Gastrocnemius medialis (tissue), 4 donors: ENCODE results near the gene OR52A5. TPM values are rescaled to one million over a fixed set of nuclear protein-coding genes. Genes with fewer than 3 reads are reported as not detected.

Experiments
- total RNA-seq, 4 donors: library from RNA; depleted of rRNA; stranded (reverse); fragments of >200 nt; gene quantifications; one replicate each; pipeline versions ENCODE4 v1.1.0 to v1.2.3, GENCODE V29; 2016

OR52A5 gene
- total RNA-seq, 4 donors from 2014 or later, result not detected

Other genes with a start within 250 kb of the OR52A5 start
- gene OR51A7, start 234.6 kb downstream of the OR52A5 start, total RNA-seq, result not detected
- gene OR51G2, start 219.0 kb downstream of the OR52A5 start, total RNA-seq, result not detected
- gene OR51G1, start 214.0 kb downstream of the OR52A5 start, total RNA-seq, result not detected
- gene OR51A4, start 190.8 kb downstream of the OR52A5 start, total RNA-seq, result not detected
- gene OR51A2, start 182.6 kb downstream of the OR52A5 start, total RNA-seq, result not detected
- gene OR51L1, start 143.5 kb downstream of the OR52A5 start, total RNA-seq, result not detected
- gene OR52J3, start 91.8 kb downstream of the OR52A5 start, total RNA-seq, result not detected
- not detected for gene OR52E2, start 78.7 kb downstream of the OR52A5 start, total RNA-seq
- gene OR52E1, start 68.8 kb downstream of the OR52A5 start, total RNA-seq, result not detected
- not detected for gene OR52A1, start 16.4 kb upstream of the OR52A5 start, total RNA-seq
- not detected for gene OR51V1, start 62.3 kb upstream of the OR52A5 start, total RNA-seq
- 100 to 1,000 TPM in 1 of 4 donors, 10 to 100 TPM in 2, 1 to 10 TPM in 1; 7.9 to 229 (median 35.3) TPM for gene HBB, start 88.7 kb upstream of the OR52A5 start, total RNA-seq
- gene HBD, start 96.1 kb upstream of the OR52A5 start, total RNA-seq, result not detected
- gene HBG1, start 111.5 kb upstream of the OR52A5 start, total RNA-seq, result not detected
- not detected for gene HBG2, start 116.4 kb upstream of the OR52A5 start, total RNA-seq
- not detected for gene HBE1, start 131.6 kb upstream of the OR52A5 start, total RNA-seq
- not detected for gene OR51B4, start 163.6 kb upstream of the OR52A5 start, total RNA-seq
- not detected for gene OR51B2, start 185.9 kb upstream of the OR52A5 start, total RNA-seq
- gene OR51B5, start 205.2 kb upstream of the OR52A5 start, total RNA-seq, result not detected
- not detected for gene OR51B6, start 213.2 kb upstream of the OR52A5 start, total RNA-seq
- not detected for gene OR51M1, start 245.5 kb upstream of the OR52A5 start, total RNA-seq